NCI-H774 (cell line): ENCODE measurements around the gene SLC35A5.
A peak's percentile ranks its signal among the peaks of the same experiment; 100 is the strongest.

ENCODE experiments used
- DNase-seq: peaks from one replicate; lab custom pipeline; 2025; lab: John Stamatoyannopoulos, UW

The SLC35A5 gene

DNA sequence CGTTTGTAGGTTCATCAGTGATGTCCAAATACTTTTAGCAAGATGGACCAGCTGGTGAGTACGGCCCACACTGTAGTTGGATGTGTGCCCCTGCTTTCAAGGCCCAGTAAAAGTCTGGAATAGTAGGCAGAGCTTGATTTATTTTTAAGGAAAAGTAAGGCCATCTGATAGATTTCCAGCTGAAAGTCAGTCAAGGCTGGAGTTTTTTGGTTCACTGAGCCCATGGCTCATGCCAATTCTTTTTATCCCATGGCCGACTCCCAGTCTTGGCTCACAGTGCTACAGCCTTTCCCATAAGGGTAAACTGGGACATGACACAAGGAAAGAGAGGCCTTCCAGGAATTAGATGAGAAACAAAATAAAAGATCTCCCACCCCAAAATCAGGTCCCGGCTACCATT is 65.6 kb downstream of the SLC35A5 start:
- no peak for DNase-seq

DNA sequence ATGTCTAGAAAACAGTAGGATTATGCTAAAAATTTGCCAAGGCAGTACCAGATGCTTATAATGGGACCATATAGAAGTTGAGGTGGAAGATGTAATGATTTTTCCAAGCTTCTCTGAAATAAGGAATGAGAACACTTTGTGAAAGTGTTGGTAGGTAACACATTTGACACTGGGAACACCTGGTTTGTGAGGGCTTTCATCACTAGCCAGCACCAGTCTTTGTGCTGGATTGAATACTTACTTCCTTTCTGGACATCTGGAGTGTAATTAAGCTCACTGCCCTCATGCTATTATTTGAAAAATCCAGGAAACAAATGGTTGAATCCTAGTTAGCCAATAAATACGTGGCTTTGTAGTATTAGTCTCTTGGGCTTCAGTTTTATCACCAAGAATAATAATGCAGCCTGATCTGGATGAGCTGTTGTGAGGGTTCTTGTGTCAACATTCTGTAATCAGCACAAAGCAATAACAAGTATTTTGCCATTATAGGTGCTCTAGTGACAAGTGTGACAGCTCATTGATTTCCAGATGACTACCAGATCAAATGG is 66.1 kb downstream of the SLC35A5 start:
- DNase-seq = peak; percentile 43

DNA sequence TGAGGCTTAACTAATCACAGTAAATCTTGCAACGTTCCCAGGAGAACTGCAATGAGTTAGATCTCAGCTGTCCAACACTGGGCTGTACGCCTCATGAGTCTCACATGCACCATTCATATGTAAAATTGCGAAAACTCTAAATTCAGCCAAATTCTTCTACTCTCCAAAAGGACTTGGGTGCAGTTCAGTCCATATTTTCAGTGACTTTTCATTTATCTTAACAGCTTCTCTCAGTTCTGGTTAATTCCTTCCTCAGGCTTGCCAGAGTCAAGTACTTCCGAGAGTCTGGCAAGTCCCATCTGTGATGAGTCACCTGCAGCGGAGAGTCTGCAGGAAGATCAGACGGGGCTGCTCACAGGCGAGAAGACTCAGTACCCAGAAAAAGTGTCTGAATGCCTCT is 67.6 kb downstream of the SLC35A5 start:
- no peak for DNase-seq

DNA sequence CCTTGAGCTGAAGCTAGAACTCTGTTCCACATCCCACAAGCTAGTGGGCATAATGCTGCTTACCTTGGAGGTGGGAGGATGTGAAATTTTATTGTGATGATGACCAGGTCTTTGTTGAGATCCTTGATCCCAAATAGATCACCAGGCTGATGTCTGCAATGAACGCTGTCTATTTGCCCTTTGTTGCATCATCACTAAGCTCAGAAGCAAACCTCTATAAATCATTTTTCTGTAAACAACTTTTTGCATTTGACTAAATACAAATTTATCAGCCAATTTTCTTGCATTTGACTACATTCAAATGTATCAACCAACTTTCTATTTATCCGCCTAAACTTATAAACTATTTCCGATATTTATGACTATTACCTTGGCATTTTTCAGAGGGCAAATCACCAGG is 69.4 kb downstream of the SLC35A5 start:
- no peak for DNase-seq

DNA sequence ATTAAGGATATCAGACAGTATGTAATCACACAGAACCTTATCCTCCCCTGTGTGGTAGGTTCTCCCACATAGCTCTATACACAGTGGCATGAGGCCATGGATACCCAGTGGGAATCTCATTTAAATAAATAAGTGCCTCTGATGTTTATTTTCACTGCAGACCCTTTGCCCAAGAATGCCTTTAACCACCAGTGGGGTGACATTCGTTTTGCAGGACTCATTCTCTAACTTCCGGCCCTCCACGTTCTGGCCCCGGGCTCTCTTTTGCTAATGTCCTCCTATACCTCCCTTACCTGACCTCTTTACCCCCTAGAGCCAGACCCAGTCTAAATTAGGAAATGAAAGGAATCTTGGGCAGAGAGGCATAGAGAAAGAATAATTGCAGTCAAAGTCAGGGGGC is 70.8 kb downstream of the SLC35A5 start:
- no peak for DNase-seq

DNA sequence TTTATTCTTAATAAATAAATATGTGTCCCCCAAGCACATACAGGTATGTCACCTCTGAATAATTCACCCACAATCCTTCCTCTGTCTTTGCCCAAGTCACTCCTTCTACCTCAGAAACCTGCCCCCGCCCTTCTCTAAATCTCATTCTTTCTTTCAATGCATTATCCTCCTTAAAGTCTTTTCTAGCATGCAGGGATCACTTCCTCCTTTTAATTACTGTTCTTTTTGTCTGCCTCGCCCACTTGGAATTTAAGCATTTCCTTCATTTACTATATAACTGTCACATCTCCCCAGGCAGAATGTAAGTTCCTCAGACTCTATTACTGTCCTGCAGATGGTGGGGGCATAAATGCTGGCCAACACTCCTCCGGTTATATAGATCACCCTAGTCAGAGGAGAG is 71.3 kb downstream of the SLC35A5 start:
- no peak for DNase-seq

DNA sequence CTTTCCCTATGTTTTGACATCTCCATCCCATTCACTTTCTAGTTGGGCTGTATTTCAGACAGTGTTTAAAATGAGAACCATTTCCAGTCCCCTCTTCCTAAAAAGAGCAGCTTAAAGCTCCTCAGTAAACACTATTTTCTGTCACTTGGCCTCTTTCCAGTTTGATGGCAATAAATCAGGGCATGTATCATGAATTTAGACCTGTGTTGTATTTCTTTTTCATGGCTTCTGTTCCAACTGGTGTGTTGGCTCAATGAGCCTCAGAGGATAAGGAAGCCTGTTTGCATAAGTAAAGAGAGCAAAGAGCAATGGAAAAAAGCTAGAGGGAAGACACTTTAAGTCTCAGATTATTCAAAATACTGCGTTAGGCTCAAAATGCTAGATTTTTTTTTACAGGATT is 71.9 kb downstream of the SLC35A5 start:
- DNase-seq = no peak

DNA sequence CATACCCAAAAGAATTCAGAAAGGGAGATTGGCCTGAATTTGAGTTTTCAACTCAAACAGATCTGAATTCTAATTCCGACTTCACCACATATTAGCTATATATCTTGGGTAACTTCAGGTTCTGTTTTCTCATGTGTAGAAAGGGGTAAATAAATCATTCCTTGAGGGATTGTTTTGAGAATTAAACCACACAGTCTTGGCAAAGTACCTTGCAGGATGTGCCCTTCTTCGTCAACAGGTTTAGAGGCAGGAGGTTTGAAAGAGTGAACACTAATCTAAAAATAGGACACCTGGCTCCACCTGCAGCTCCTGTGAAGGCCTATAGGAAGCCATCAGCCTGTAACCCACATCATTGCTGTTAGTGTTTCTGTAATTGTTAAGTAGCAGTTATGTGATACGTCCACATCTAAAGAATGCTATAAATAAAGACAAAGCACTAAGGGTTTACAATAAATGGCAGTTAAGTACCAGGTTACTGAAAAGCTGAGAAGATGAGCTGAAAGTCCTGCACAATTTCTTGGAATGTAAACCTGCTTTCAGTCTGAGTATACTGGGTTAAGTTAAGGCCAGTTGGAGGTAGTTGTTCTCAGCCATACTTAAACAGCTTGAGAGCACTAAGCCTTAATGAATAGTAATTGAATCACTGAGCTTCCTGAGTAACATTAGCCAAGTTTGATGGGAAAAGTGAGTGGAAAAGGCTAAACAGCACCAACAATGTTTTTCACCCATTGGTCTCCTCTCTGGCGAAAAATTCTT is 73.1 kb downstream of the SLC35A5 start:
- DNase-seq = no peak
